ENCODE results near the gene CXCR2.
"Not testable (repeated sequence)": the region's sequence is repeated elsewhere in the genome, so short reads cannot be mapped to it uniquely, and the experiment has no call there.

CXCR2 gene

DNA sequence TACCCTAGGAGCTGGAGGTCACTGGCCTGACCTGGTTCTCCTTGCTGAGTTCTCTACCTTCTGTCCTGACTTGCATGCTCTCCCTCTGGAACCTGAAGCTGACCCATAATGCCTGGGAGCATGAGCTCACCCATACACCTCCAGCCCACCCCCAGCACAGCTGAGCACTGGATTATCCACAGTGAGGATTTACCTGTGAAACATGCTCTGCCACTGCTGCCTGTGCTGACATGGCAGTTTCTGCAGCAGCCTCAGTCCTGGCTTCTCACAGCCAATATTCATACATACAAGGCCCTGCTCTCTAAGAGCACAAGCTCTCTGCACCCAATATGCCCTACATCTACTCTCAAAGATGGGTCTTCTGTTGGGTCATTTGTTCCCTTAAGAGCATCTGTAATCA lies 5.0 kb downstream of the CXCR2 start:
- DNase-seq, result no peak

GRCh38 chr2:218137514-218137913 lies 11.7 kb downstream of the CXCR2 start:
- DNase-seq, result no peak

DNA sequence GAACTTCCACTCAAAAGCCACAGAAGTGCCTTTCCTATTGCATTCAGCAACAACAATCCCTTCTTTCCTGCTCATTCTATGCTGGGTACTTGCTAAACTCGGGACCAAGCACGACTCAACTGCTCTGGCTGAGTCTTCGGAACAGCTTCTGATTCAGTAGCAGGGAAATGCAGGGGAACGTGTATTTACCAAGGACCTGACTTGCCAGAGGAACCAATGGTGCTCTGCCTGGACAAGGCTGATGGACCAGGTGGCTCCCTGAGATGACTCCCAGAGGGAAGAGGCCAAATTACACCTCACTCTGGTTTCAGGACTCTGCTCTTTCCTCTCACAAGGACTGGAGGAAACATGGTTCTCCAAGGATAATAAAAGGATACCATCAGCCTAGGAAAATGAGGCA lies 12.2 kb downstream of the CXCR2 start:
- no peak for DNase-seq

DNA sequence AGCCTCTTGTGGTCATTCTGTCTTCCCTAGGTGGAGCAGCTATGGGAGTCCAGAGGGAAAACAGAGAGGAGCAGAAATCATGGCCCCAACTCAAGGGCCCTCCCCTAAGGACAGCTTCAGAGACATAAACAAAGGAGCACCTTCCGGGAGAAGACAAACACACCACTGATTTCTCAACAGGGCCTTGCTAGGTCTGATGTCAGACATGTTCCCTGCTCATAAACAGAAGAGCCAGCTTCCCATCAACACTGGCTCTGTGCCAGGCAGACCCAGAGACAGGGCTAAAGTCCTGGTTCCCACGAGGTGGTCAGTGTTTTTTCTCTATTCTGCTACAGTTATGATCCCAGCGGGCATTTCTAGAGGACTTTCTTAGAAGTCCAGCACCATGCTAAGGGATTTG lies 19.3 kb downstream of the CXCR2 start:
- DNase-seq, result no peak

DNA sequence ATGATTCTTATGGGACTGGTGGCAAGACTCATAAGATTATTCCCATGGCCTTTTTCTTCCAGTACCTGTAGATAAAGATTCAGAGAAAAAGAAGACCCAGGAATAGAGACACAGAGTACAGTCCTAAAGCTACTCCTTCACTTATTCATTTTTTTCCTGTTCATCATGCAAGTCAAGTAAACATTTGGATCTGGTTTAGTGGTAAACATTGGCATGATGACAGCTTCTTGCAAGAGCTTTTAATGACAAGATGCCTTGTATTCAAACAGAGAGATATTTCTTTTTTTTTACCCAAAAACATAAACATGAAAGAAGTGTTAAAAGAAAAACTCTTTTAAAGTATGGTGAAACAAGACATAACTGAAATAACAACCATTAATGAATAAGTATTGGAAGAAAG lies 20.2 kb downstream of the CXCR2 start:
- DNase-seq, result no peak

GRCh38 chr2:218149098-218149497 lies 23.3 kb downstream of the CXCR2 start:
- DNase-seq, result no peak

DNA sequence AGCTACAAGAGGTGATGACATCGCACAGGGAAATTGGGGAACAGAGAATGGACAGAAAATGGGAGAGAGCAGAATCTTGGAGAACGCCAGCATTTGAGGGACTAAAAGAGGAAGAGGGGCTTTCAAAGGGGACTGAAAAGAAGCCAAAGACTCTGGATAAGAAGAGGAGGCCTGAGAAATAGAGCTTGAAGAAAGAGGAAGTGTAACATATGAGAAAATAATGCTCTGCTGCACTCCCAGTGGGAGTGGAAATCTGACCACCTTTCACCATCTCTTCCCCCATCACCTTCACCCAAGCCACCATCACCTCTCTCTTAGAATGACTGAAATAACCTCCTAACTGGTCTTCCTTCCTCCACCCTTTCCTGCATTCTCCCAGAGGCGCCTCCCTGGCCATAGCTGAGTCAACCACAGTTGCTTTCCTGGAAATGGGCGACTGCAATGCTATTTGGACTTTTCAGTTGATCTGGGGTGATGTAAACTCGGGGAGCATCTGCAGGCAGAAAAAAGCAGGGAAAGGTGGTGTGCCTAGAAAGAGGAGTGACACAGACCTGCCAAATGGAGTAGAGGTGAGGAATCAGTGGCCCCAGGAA lies 24.1 kb downstream of the CXCR2 start:
- DNase-seq, result no peak

DNA sequence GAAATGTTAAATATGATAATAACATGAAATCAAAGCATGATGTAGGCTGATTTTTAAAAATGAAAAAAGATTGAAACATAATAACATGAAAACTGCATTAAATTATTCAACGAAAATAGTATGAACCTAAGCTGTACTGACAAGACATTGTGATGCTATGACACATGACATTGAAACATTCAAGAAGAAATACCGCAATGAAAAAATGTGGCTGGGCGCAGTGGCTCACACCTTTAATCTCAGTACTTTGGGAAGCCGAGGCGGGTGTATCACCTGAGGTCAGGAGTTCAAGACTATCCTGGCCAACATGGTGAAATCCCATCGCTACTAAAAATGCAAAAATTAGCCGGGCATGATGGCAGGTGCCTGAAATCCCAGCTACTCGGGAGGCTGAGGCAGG lies 26.3 kb downstream of the CXCR2 start:
- DNase-seq, result no peak

GRCh38 chr2:218152777-218153176 lies 26.9 kb downstream of the CXCR2 start:
- DNase-seq, result no peak

DNA sequence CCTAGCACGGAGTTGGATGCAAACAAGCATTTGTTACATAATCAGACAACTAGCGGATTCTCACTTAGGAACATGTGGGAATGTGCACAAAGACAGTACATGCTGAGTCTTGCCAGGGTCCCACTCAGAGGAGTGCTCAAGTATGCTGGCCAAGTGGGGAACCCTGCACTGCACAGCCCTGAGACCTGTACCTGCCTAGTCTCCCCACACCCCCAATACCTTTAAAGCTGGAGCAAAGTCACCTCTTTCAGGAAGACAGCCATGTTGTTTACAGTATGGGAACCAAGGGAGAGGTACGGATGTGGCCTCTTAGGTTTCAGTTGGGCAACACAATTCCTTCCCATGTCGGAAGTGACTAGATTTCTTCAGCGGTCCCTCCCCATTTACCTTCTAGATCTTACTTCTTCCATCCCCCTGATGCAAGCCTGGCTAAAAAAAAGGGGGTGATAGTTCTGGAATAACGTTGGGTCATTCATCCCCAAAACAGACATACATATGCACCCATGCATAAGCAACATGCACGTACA lies 30.2 kb downstream of the CXCR2 start:
- no peak for DNase-seq

GRCh38 chr2:218161644-218162043 lies 35.8 kb downstream of the CXCR2 start:
- DNase-seq, result no peak

DNA sequence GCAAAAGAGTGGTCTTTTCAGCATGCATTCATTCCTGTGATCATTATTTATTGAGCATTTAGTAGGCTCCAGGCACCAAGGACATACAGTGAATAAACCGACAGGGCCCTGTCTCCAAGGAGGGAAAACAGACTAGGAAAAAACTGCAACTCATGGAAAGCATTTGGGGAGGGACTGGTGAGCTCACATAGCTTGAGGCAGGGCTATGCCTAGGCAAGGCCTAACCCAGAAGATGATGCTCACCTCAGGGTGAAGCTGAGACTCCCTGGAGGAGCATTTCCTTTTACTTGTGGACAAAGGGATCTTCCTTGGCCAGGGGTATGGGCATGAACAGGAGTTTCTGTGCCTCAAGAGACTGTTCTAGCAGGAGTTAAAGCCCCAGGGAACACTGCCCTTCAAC lies 37.0 kb downstream of the CXCR2 start:
- DNase-seq, result no peak

DNA sequence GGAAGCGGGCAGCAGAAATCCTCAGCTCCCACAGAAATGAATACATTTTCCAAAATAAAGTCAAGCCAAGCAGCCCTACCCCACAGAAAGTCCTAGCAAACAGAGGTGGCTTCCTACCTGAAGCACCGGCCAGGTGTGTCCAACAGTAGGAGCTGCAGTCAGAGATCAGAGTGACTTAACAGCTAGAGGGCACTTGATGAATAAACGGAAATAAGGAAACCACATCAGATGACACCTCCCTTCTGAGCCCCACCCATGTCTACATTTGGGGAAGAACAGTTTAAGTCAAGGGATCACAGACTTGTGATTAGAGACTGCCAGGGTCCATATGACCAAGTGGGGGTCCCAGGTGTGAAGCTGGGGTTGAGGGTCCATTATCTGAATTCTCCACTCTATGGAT lies 41.0 kb downstream of the CXCR2 start, which contains the start of gene CXCR1:
TSS of gene CXCR1 (minus strand) at position 172 of the 400 bp plus-strand sequence. CDS start 1,751 bp downstream, outside the sequence.
- DNase-seq, result peak in 3 of 5 experiments; percentile 10 to 72 (median 55)

GRCh38 chr2:218168016-218168415 lies 42.2 kb downstream of the CXCR2 start:
- no peak for DNase-seq

DNA sequence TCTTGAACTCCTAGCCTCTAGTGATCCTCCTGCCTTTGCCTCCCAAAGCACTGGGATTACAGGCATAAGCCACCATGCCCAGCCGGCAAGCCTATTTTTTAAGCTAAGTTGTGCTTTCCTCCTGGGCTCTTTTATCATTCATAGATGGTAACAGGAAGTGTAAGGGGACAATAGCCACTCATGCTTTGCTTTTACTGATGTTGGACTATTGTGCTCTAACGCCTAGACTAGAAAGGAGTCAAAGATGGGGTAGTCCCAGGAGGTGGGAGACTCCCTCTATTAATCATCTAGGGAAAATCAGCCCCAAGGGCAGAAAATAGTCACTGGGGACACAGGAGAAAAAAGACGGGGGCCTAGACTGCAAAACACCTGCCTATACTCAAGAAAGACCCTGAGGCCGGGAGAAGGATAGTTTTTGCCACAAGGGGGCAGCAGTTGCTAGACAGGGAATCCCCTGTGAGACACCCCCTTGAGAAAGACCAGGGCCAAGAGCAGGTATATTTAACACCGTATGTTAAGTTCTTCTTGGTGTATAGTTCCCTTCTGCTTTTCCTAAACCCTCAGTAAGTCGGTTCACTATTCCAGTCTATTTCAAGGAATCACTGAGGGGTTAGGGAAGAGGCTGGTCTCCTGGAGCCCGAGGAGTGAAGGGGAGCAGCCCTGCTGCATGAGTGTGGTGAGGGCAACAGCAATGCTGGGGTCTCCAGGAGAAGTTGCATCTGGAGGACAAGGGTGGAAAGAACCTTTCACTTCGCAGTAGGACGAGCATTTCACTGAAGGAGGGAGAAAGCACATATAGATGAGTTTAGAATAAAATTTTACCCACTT lies 43.0 kb downstream of the CXCR2 start:
- peak; percentile 13 to 53 (median 41) for DNase-seq

DNA sequence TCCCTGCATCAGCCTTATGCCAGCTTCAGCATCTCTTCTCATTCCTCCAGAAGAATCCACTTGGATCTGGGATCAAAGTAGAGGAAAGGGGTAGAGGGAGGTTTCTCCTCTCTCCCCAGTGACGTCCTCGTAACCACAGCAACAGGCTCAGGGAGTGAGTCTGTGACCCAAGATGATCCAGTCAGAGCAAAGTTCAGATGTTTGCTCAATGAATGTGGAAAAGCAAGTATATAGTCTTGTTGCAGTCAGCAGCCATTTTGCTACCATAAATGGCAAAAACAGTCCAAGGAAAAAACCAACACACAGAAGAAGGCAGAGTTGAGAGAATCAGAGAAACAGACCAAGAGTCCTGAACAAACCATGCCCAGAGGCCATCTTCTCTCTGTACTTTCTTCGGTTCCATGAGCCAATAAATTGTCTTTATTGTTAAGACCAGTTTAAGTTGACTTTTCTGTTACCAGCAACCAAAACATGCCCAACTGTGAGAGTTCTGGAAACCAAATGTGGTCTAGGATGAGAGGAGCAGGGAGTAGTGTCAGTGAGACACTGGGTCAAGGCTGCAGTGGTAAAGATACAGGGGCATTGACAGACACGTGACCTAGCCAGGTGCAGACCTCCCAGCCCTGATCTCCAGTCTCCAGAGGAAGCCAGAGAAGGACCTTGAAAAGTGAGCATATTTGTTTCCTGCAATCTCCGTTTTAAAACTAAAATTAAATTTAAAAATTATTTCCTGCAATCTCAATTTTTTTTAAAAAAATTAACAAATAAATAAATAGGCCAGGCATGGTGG lies 44.1 kb downstream of the CXCR2 start:
- DNase-seq, result no peak

GRCh38 chr2:218171744-218172143 lies 45.9 kb downstream of the CXCR2 start:
- DNase-seq, result not testable (repeated sequence)

DNA sequence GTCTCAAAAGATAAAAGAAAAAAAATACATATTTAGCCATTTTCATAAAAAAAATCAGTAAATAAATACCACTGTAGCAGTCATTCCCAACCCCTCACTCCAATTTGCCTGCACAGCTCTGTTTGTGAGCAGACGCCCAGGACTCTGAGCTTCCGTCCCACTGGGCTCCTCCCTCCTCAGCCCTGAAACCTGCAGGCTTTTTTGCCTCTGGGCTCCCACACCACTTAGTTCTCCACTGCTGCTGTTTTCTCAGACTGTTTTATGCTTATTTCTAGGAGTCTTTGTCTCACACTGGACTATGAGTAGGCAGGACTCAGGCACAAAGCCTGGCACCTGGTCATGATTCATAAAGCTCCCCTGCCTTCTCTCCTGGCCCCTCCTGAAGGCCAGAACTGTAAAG lies 47.0 kb downstream of the CXCR2 start:
- DNase-seq, result no peak

- no peak for DNase-seq
These were observed 54.0 kb downstream of the CXCR2 start for GRCh38 chr2:218179782-218180181.

GRCh38 chr2:218180467-218181114 lies 54.8 kb downstream of the CXCR2 start:
- no peak for DNase-seq

DNA sequence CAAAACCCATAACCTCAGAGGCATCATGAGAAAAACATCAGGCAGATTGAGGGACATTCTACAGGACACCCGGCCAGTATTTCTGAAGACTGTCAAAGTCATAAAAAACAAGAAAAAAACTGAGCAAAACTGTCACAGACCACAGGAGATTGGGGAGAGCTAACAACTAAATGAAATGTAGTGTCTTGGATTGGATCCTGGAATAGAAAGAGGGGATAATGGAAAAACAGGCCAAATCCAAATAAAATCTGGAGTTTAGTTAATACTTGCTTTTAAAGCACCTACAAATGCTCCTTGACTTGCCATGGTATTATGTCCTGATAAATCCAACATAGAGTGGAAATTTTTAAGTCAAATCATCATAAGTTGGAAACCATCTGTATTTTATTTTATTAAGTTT lies 58.5 kb downstream of the CXCR2 start:
- no peak for DNase-seq

- DNase-seq, result peak; percentile 21 to 75 (median 54)
These were observed 60.5 kb downstream of the CXCR2 start for GRCh38 chr2:218186355-218186766.

Measured in T-helper 2 cell (primary cell).